Activated naive CD4-positive, alpha-beta T cell treated with anti-CD3 and anti-CD28 coated beads, Interleukin-2, amount 50 U/mL, for 16 hours (primary cell): ENCODE results near the gene TSPAN2.

Experiments
- DNase-seq: peaks from one replicate; pipeline ENCODE4 v3.0.0-alpha.2; 2020

Gene TSPAN2

DNA sequence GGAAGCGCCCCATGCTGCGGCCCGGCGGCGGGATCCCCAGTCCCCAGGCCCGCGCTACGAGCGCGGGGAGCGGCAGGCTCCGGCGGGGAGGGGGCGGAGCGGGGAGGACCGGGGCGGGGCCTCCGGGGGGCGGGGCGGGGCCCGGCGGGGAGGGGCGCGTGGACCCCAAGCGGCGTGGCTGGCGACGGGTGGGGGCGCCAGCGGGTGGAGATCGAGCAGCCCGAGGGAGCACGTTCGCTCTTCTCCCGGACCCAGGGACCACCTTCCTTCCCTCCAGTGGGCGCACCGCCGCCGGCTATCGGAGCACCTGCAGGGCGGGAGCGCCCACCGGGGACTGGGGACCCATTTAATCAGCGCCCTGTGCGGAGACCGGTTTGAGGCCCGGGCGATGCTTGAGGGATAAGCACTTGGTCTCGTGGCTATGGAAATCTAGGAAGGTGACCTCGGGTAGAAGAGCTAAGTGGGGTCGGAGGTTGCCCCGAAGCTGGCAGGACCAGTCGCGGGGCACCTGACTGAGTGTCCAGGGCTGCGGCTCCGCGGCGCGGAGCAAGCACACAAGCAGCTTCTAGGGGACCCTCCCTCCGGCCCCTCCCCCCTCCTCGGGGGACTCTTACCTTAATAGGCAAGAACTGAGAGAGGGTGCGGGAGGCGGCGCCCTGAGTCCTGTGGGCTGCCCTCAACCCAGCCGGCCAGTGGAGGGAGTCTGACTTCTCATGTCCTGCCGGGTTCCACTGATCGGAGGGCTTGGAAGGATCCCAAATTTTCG is at the start of gene TSPAN2:
Gene TSPAN2, minus strand, starts transcription at position 84 of the 766 bp plus-strand sequence. Its CDS starts 71 bp downstream, at position 13.
- peak; percentile 47 for DNase-seq

DNA sequence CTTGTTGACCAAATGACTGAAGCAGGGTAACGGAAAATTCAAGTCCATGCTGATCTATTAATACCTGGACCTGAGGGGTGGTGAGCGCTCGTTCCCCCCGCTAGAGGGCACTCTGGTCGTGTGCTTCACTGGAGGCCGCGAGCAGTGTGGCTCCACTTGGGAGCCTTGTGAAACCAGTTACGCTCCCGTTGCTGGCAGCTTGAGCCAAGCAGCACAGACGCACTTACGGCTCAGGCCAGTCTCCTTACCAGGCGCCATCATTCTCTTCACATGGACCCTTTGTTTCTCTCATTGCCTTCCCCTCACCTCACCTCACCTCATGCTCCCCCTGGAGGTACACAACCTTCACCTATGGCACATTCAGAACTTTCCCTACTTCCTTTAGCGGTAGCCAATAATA is 49.7 kb upstream of the TSPAN2 start:
- peak; percentile 47 for DNase-seq

DNA sequence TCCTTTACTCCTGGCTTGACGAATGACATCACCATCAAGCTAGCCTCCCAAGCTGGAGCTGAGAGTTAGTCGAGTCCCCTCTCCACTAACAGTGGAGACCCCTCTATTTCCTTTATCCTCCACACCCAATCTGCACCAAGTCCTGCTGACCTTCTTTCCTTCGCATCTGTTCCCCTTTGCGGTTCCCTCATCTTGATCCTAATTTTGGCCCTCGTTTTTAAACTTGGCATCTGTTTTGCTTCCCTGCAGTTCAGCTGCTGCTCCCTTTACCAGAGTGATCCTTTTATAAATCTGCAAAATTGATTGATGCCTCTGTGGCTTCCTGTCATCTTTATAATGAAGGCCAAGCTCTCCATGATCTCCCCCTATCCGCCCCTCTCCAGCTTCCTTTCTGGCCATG is 49.0 kb upstream of the TSPAN2 start:
- DNase-seq: no peak

DNA sequence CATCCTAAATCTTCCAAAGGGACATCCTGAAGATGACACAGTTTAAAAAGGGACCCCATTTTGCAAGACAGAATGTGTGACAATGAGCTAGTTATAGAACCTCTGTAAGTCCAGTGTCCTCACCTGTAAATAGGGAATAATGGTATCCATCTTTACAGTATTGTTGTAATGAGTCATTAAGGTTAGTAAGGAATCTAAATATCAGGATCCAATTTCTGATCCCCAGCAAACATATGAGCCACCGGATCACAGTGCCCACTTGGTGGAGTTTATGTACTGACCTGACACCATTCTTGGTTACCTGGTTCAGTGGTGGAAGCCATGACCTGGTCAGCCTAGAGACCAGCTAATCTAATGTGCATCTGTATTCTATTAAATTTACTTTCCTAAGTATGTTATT is 47.9 kb upstream of the TSPAN2 start:
- no peak for DNase-seq

DNA sequence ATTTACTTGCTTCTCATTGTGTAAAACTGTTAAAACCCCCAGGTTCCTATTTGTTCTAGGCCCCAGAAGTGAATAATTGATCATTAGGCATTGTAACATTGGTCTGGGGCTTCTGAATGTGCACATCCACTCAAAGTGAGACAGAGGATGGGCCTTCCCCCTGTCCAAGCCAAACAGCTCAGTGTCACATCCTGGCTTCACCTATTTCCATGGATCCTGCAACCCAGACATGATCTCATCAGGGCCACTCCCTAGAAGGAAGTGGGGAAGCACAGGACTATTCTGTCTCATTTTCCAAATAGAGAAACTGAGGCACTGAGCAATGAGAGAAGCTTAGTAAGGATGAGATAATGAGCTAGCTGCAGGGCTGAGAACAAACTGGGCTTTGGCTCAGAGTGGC is 47.4 kb upstream of the TSPAN2 start:
- DNase-seq: no peak

DNA sequence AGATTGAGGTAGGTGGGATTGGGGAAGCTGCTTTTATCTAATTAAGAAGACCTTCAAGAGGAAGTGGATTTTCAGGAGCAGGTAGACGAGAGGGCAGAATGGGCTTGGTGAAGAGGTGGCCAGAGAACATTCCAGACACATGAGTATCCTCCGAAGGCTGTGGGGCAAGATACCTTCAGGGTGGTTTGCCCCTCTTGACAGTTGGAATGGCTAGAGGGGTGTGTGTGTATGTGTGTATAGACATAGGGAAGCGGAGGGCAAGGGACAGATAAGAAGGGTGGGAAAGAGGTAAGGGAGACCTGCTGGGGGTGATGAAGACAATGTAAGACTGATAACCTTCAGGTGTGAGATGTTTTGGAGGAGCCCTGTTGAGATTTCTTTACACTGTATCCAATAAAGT is 46.8 kb upstream of the TSPAN2 start:
- no peak for DNase-seq

DNA sequence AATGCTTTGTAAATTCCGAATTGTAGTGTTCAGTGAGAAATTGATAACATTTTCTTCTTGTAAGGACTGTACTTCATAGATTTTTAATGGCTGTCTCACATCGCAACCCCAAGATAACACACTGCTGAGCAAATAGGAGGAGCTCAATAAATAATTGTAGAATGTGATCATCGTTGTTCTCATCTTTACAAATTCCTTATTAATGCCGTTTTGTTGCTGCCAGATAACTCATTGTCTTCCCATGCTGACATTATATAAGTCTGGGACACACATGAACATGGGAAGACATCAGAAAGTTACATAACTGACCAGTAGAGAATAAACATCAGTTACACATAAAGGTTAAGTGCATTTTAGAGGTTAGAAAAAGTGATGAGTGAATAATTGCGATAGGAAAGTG is 46.4 kb upstream of the TSPAN2 start:
- DNase-seq: no peak

DNA sequence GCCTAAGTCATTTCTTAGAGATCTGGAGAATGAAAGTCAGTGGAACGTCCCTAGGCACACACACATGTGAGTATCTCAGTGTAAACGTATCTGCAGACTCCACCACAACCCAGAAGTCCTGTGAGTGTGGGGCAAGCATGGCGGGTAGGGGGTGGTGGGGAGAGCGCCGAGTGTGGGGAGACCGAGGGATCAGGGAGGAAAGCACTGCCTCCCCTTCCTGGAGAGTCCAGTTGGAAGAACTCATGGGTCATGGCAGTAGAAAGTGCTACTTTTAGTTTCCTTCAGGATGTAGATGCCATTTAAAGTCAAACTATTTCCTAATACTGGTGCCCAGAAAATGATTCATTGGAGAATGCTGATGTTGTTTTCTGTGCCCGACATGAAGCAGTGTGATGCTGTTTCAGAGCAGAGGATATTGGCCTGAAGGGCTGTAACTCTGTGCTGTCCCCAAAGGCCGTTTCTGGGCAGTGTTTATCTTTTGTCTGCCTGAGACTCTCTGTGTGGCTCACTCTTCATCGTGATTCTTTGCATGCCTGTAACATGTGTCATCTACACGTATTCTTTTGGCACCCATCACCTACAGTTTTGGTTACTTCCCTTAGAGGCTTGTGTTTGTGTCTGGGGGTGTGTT is 45.7 kb upstream of the TSPAN2 start:
- DNase-seq: no peak

DNA sequence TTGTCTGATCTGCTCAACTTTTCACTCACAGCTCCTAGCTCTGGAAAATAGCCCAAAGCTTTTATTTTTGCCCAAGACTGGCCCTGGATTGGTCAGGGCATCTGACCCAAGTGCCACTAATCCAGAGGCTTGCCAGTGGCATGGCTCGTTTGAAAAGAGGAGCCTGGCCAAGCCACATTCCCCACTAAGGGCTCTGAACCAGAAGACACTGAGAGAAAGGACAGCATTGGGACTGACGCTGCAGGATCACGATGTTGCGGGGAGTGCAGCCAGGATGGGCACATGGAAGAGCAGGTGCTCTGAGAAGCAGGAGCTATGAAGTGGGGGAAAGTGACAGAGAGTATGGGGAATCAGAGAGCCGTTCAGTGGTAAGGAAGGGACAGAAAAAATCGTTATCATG is 44.9 kb upstream of the TSPAN2 start:
- DNase-seq: no peak

DNA sequence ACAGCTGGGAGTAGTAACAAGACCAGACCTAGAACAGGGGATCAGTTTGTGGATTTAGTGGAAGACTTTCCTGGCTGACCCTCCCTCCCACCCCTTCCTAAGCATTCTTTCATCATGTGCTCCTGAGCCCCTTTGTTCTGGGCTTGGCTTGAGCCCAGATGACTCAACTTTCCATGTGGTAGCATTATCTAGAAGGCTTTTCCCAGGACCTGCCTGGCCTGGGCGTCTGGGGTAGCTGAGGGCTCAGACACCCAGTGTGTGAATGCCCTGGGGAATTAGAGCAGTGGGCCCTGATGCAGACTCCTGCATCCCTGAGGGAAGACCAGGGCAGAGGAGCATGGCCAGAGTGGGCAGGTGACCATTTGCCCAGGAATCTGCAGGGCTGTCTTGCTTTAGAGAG is 44.1 kb upstream of the TSPAN2 start:
- no peak for DNase-seq

DNA sequence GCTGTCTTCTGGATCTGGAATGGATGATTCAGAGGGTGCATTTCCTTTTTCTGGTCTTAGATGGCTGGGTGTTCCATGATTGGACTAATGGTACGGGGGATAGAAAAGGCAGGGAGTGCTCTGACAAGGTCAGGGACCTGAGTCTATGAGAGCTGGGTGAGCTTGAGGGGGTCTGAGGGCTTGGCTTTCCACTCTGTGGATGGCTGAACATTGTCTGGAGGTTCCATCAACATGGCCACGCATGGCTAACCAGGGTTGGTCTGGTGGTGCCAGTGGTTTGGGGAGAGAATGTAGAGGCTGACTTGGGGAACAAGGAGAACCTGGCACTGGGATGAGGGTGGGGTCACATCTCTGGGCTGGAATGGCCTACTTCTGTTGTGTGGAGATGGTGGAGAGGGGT is 41.5 kb upstream of the TSPAN2 start:
- no peak for DNase-seq

DNA sequence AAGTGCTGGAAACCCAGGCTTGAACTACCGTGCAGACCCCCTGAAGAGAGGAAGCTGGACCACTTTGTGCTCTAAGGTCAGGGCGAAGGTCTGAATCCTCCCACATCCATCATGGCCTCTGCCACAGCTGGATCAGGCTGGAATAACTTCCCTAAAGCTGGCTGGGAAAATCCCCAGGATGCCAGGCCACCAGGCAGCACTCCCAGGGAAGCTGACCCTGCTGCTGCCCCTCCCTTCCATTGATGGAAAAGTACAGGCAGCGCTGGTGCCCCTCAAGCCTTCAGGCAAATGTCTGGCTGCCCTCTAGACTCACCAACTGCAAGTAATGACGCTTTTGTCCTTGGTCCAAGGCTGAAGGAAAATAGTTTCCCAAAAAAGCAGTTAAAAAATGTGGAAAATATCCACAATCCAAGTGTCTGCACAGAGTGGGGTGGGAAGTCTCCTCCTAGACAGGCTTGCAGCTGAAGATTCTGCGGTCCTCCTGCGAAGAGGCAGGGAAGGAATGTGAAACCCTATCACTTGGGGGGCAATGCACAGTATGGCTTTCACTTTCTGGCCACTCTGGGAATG is 39.9 kb upstream of the TSPAN2 start:
- no peak for DNase-seq

DNA sequence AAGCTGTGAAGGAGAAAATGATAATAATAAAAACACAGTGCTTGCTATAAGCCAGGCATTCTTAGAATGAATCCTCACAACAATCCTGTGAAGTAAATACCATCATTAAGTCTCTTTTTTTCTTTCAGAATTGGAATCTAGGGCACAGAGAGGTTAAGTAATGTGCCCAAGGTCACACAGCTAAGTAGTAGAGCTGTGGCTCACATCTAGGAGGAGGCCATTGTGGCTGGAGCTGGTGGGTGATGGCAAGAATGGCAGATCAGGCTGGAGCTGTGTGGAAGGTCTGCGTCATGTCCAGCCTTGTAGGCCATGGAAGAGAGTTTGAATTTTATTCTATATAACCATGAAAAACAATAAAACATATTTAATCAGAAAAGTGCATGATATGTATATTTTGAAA is 38.2 kb upstream of the TSPAN2 start:
- no peak for DNase-seq

DNA sequence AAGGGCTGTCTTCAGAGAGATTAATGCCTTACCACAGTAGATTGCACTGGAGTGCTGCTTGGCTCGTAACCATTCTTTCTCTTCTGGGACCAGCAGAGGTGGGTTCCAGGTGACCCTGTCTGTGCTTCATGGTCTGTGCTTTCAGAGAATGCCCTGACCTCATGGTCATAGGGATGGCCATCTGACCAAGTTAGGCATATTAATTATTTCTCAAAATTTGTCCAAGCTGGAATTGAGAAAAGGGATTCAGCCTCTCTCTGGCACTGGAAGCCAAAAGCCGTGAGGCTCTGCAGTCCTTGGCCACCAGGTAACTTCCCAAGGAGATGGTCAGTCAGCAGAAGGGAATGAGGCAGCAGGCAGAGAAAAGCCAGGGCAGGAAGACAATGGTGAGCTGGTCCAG is 37.2 kb upstream of the TSPAN2 start:
- DNase-seq: no peak

DNA sequence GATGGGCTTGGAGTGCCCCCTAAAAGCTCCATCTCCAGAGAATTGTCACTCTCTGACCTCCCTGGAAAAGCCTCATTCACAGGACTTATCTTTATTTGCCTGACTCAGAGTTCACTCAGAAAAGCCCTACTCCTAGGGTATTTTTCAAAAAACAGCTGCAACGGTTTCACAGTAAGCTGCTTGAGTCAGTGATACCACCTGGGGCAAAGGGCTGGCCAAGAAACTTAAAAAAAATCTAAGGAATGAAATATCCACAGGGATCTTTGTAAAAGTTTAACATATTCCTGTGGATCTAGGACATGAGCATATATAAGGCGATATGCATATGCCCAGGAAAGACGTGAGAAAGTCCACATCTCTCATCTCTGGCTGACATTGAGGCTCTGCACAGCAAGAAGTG is 33.8 kb upstream of the TSPAN2 start:
- no peak for DNase-seq

DNA sequence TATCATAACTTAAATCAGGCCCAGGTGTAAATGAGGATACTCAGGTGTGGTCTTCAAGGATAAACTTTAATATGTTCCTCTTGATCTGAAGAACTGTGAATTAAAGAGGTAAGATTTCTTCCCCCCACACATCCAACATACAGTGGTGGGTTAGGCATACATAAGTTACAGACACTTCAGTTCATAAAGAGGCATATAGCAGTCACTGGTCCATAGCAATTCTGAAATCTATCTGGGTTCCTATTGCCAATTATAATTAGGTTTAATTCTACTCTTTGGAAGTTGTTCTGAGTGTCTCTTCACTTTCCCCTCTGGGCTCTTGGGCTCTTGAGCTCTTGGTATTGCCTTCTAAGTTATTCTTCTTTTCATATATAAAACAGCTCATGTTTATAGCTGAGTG is 32.5 kb upstream of the TSPAN2 start:
- no peak for DNase-seq

DNA sequence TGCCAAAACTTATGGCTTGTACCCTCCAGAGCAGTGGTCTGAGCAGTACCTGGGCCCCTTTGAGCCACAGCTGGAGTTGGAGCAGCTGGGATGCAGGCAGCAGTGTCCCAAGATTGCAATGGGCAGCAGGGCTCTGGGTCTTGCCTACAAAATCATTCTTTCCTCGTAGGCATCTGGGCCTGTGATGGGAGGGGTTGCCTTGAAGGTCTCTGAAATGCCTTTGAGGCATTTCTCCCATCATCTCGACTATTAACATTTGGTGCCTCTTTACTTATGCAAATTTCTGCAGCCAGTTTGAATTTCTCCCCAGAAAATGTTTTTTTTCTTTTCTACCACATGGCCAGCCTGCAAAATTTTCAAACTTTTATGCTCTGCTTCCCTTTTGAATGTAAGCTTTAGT is 31.0 kb upstream of the TSPAN2 start:
- no peak for DNase-seq

DNA sequence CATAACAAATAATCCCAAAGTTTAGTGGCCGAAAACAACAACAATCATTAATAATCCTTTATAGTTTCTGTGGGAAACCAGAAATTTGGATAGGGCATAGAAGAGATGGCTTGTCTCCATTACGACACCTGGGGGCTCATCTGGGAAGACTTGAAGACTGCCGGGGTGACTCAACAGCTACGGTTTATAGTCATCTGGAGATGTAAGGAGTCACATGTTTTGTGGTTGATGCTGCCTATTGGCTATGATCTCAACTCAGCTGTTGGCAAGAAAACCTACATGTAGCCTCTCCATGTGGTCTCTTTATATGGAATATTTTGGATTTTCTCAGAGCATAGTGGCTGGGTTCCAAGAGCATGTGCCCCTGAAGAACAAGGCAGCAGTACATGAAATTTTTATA is 29.3 kb upstream of the TSPAN2 start:
- no peak for DNase-seq

DNA sequence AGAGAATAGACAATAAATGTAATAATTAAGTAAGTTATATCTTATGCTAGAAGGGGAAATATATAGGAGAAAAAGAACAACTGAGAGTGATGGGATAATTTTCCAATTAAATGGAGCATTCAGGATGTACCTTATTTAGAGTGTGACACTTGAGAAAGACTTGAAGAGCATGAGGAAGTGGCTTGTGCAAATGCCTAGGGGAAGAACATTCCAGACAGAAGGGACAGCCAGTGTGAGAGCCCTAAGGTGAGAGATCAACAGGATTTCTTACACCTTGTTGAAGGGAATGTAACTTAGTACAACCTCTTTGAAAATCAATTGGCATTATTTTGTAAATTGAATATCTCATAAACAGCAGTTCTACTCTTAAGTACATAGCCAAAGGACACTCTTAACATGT is 28.8 kb upstream of the TSPAN2 start:
- DNase-seq: no peak

DNA sequence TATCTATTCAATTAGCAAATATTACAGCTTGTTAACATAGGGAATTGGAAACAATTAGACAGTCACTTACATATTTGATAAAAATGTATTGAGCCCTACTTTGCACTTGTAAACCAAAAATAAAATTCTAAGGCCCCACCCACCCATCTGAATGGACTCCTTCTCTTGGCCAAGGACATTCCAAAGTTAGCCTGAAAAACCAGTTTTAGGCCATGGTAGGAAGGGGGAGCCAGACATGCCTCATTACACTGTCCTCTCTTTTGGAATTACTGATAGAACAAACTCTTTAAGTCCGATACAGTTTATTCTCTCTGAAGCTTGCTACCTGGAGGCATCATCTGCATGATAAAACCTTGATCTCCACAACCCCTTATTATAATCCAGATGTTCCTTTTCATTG is 28.0 kb upstream of the TSPAN2 start:
- DNase-seq: no peak

DNA sequence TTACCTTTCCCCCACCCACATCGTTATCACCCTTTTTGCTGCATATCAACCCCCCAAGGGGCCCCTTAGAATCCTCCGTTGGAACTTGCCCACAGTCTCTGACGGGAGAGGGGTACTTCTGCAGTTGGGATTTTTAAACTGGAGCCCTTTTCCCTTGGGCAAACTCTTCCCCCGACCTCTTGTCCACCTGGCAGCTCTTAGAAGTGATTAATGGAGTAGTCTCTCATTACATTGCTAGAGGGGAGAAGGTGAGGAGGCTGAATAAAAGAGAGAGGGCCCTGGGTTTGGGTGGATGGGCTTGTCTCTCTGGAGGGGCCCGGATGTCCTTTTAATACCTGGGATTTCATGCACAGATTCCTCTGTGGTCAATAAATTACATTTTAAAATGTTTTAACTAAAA is 27.2 kb upstream of the TSPAN2 start:
- DNase-seq: no peak

DNA sequence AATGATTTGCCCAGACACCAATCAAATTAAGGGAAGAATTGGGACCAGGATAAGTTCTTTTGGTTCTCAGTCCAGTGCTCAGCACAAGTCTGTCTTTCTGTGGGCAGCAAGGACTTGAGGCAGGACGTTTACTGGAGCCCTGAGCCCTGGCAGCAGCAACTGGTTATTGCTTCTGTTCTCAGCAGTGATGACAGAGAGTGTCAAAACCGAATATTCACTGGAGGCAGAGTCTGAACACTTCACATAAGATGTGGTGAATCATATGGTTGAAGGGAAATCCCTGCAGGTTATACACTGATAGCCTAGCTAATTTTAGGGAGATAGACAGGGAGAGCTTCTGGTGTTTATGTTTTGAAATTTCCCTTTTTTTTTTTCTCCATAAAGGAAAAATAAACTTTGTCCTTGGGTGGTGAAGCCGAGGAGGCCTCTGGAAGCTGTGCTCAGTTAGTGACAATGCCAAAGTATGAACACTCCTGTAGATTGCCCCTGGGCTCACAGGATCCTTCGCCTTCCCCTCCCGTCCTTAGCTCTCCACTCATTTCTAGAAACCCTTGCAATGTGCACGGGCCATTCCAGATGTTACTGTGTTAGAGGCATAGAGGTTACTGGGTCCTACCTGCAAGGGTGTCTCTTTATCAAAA is 26.3 kb upstream of the TSPAN2 start:
- no peak for DNase-seq

DNA sequence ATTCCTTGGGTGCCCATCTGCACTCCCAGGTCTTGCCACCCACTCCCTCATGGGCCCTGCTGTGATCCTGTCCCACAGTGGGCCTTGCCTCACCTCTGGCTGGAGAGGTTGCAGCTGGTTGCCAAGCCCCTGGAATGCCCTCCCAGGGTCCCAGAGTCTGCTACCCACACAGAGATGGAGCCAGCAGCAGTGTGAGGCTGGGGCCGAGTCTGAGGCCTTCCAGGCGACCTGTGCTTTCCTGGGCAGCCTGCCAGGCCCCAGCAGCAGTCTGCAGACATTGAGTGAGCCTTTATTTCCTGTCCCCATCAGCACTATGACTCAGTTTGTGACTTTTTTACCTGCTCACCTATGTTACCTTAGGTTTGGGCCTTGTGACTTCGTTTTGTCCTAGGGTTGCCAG is 25.0 kb upstream of the TSPAN2 start:
- no peak for DNase-seq

DNA sequence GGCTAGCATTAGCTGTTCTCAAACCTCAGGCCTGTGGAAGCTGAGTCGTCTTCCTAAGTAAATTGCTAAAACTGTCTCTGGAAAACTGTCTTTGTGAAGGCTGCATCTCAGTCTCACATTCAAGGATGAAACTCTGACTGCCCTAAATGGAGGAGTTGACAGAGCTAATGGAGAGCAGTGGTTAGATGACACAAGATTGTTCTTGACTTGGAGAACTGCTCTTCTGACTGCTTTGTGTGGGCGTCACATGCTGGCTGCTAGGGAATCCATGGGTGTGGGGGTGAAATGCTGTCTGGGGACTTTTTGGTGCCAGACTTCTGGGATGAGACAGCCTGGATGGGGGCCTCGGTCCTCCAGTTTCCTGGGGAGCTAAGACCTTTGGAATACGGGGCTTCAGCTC is 24.5 kb upstream of the TSPAN2 start:
- DNase-seq: no peak
